NK-92 treated with Interleukin-12 subunit alpha and Interleukin-12 subunit beta, amount 100 ng/mL, for 24 hours (cell line): ENCODE data around the gene GMNN.
"Not testable (repeated sequence)": the region's sequence is repeated elsewhere in the genome, so short reads cannot be mapped to it uniquely, and the experiment has no call there.

Experiments
- DNase-seq: peaks from one replicate; lab custom pipeline; 2025; lab: John Stamatoyannopoulos, UW

GMNN gene

DNA sequence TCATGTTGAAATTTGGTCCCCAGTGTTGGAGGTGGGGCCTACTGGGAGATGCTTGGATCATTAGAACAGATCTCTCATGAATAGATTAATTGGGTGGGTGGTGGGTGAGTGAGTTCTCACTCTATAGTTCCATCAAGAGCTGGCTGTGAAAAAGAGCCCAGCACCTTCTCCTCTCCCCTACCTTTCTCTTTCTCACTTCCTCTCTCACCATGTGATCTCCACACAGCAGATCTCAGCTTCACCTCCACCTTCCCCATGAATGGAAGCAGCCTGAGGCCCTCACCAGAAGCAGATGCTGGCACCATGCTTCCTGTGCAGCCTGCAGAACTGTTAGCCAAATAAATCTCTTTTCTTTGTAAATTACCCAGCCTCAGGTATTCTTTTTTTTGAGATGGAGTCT, 12.9 kb upstream of the GMNN start:
- no peak for DNase-seq

DNA sequence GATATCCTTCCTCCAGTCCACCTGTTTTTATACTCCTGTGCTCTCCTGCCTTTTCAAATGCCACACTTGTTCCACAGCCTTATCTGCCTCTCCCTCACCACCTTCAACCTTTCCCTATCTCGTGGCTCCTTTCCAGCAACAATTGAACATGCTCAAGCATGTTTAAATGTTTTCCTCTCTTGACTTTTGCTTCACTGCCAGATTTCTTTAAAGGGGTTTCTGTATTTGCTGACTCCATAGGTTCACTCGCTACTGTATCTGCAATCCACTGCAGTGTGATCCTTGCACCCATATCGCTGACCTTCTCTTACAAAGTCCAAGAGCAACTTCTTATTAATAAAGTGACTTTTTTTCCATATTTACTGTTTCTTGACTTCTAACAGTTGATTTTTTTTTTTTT, 11.2 kb upstream of the GMNN start:
- DNase-seq = no peak

DNA sequence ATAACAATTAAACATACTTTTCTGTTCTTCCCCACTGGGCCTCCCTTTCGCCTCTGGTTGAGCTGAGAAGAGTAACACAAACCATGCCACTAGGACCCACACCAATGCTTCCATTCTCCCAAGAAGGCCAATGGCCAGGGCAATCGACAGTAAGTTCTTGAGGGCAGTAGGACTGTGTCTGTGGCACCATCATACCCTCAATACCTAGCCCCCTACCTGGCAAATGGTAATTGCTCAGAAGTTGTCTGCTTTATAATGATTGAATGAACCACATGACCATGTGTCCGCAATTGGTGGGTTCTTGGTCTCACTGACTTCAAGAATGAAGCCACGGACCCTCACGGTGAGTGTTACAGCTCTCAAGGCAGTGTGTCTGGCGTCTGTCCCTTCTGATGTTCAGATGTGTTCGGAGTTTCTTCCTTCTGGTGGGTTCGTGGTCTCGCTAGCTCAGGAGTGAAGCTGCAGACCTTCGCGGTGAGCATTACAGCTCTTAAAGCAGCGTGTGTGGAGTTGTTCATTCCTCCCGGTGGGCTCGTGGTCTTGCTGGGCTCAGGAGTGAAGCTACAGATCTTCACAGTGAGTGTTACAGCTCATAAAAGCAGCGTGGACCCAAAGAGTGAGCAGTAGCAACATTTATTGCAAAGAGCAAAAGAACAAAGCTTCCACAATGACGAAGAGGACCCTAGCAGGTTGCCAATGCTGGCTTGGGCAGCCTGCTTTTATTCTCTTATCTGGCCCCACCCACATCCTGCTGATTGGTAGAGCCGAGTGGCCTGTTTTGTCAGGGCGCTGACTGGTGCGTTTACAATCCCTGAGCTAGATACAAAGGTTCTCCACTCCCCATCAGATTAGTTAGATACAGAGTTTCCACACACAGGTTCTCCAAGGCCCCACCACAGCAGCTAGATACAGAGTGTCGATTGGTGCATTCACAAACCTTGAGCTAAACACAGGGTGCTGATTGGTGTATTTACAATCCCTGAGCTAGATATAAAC, 9.6 kb upstream of the GMNN start:
- DNase-seq = not testable (repeated sequence)

DNA sequence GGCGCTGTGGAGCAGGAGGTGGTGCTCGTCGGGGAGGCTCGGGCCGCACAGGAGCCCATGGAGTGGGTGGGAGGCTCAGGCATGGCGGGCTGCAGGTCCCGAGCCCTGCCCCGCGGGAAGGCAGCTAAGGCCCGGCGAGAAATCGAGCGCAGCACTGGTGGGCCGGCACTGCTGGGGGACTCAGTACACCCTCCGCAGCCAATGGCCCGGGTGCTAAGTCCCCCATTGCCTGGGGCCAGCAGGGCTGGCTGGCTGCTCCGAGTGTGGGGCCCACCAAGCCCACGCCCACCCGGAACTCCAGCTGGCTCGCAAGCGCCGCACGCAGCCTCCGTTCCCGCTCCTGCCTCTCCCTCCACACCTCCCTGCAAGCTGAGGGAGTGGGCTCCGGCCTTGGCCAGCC, 8.8 kb upstream of the GMNN start:
- DNase-seq = not testable (repeated sequence)

DNA sequence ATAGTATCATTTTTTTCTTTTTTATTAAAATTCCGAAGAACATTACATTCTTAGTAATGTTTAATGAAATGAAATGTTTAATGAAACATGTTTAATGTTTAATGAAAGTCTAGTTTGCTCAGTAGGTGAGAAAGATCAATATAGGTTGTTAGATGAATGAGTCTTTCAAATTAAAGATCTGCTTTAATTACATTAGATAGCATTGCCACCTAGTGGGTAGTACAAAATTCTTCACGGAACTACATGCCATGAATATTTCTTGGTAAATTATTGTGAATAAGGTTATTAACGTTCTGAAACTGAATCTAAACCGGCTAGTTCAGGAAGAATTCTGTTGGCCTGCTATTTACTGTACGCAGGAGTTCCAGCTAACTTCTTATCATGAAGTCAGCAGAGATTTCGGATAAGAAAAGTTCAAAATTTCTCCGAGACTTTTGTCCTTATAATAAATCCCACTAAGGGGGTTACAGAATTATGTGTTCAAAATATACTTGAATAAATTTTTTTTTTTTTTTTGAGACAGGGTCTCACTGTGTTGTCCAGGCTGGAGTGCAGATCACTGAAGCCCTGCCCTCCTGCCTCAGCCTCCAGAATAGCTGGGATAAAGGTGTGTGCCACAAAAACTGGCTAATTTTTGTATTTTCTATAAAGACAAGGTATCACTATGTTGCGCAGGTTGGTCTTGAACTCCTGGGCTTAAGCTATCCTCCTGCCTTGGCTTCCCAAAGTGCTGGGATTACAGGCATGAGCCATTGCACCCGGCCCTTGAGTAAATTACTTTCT, 7.9 kb upstream of the GMNN start:
- DNase-seq = no peak

DNA sequence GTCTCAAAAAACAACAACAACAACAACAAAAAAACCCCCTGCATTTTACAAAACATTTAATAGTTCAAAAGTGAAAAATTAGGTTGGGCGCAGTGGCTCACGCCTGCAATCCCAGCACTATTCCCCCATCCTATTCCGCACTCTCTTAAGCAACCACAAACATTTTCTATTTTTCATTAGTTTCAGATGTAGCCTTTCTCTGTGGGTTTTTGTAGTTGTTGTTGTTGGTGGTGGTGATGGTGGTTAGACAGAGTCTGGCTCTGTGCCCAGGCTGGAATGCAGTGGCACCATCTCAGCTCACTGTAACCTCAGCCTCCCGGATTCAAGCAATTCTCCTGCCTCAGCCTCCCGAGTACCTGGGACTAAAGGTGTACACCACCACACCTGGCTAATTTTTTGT, 6.4 kb upstream of the GMNN start:
- DNase-seq = no peak

DNA sequence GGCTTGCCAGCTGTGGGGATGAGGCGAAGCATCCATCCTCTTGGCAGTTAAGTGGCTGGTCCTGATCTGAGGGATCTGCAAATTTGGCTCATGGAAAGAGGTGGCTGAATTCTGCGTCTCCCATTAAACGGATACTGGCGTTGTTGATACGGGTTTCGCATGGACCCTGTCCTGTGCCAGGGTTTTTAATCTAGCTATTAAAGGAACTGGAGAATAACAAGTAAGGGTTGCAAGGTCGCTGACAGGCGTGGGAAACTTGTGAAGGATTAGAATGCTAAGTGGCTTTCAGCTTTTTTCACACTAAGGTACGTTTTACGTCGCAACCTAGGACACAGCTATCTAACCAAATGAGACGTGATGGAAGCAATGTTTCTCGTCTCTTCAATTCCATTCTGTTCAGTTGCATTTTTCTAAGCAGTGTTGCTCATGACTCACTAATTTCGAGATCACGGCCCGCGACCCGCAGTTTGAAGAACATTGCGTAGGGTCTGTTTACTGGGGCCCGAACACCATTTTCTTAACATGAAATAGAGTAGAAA, 852 bp downstream of the GMNN start:
- DNase-seq = no peak

DNA sequence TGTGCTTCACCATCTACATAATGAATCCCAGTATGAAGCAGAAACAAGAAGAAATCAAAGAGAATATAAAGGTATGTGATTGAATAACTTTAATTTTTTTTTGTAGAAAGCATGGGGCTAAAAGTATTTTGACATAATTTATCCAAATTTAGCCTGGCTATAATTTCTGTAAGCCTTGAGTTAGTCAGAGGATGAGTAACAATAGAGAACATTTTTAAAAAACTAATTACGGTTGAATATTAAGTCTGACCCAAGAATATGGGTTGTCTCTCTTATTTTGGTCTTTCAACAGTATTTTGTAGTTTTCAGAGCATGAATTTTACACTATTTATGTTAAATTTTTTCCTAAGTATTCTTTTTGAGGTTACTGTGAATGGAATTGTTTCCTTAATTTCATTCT, 2.5 kb downstream of the GMNN start:
- no peak for DNase-seq

DNA sequence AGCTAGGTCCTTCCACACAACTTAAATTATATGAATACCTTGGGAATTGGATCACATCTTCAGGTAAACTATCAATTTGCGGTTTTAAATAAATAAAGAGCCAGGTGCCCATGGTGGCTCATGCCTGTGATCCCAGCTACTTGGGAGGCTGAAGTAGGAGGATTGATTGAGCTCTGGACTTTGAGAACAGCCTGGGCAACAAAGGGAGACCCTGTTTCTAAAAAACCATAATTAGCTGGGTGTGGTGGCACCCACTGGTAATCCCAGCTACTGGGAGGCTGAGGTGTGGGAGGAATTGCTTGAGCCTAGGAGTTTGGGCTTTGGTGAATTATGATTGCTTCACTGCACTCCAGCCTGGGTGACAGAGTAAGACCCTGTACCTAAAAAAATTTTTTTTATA, 3.4 kb downstream of the GMNN start:
- no peak for DNase-seq

DNA sequence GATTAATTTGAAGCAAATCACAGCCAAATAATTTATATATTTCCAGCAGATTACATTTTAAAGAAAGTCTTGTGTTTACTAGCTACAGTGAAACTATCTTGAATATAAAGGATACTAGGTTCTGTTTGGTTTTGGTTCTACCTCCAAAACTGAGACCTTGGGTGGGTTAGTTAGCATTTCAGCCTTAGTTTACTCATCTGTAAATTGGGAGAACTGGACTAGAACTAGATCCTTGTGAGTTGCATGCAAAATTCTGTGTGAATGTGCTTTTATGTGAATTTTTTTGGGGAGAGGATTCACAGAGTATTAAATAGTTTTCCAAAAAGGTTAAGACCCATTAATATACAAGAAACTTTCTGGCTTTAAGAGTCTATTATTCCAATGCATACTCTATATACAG, 4.1 kb downstream of the GMNN start:
- DNase-seq = no peak

DNA sequence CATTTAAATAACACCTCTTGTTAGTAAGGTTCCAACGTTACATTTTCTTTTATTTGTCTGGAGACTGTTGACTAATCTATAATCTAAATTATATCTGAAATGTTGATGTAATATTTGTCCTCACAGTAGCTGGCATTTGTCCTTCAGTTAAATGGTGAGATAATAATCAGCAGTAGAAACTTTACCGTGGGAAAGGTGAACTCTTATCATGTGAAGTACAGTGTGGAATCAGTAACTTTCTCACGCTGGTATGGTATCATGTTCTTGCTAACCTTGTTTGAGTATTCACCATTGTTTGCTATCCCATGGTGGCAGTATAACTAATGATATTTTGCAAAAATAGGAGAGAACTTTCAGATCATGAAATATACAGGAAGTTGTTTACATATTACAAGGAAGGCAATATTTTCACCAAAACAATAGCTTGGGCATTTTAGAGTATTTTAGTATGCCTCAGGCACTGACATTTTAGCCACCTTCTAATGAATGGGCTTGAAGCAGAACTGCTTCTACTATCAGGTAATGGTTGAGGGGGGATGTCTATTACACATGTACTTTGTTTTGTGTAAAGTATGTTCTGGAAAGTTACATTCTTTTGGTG, 4.8 kb downstream of the GMNN start:
- DNase-seq = no peak

DNA sequence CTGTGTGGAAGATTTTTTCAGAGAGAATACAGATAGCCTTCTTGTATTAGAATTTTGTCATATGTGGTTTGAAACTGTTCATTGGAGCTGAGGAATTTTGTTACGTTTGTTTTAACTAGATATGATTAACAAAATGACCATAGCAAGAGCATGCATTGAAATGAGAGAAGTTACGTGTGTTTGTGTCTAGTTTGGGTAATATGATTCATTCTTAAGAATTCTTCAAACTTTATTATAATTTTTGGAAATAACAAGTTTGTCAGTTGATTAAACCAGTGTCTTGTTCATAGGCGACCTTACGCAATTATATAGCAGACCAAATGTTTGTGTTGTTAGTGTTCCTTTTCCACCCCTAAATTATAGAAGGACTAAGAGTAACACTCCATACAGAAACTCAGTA, 5.5 kb downstream of the GMNN start:
- DNase-seq = no peak

DNA sequence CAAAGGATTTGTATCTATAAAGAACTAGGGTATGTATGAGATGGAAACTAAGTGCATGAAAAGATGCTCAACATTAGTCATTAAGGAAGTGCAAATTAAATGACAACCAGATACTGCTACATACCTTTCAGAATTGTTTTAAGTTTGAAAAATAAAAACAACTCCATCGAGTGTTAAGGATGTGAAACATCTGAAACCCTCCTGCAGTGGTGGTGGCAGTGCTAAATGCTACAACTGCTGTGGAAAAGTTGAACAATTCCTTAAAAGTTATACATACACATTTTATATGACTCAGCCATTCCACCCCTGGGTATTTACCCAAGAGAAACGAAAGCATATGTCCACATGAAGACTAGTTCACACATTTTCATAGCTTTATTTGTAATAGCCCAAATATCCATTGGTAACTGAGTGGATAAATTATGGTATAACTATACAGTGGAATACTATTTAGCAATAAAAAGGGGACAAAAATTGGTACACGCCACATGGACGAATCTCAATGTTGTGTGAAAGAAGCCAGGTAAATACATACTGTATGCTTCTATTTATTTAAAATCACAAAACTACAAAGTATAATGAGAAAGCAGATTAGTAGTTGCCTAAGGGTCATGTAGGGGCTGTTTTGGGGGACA, 13.4 kb downstream of the GMNN start:
- DNase-seq = no peak

DNA sequence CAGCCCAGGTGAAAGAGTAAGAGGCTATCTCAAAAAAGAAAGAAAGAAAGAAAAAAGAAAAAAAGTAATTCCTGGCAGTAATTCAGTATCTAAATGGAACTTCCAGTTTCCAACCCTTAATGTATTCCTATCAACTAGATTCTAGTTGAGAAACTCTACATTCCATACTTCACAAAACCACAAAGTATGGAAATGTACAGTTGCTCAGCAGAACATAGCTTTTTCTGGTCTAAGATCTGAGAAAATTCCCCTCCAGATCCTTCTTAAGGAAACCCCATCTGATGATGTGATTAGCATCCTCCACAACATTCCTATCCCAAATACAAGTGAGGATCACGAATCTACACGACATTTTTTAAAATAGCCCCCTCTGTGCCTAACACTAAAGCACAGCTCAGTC, 20.4 kb downstream of the GMNN start:
- DNase-seq = no peak

DNA sequence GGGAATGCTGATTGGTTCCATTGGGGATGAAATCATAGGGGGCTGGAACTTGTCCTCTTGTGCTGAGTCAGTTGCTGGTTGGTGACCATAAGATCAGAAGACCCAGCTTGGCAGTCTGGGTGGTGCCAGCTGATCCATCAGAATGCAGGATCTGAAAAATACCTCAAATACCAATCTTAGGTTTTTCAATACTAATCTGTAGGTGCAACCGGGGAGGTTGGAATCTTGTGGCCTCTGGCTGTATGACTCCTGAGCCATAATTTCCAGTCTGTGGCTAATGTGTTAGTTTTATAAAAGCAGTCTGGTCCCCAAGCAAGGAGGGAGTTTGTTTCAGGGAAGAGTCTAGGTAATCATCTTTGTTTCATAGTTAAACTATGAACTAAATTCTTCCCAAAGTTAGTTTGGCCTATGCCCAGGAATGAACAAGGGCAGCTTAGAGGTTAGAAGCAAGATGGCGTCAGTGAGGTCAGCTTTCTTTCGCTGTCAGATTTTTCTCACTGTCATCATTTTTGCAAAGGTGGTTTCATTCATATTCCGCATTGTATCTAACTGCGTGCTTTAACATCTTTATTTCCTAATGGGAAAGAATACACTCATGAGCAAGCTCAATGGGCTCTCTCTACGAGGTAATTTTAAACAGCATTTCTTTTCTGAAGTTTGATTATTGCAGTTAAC, 22.0 kb downstream of the GMNN start:
- DNase-seq = no peak

DNA sequence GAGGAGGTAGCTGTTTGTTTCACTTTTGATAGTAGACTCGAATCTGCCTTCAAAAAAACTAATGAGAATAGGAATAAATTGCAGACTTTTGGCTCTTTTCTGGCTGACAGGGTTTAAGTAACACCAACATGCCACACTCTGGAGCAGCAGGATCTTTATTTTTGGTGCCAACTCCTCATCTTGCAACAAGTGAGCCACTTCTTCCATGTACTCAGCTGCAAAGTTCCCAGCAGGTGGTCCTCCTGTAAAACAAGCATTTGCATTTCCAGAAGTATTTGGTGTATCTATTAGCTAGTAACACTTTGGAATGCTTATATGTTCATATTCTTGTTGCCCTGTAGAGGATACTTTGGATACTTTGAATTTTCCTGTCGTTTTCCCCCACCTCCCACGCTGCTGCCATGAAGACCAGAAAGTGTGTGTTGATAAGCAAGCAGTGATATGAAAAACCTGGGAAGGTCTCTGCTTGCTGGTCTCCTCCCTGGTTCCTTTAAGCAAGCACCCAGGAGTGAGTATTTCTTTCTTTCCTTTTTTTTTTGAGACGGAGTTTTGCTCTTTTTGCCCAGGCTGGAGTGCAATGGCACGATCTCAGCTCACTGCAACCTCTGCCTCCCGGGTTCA, 23.0 kb downstream of the GMNN start:
- DNase-seq = no peak

DNA sequence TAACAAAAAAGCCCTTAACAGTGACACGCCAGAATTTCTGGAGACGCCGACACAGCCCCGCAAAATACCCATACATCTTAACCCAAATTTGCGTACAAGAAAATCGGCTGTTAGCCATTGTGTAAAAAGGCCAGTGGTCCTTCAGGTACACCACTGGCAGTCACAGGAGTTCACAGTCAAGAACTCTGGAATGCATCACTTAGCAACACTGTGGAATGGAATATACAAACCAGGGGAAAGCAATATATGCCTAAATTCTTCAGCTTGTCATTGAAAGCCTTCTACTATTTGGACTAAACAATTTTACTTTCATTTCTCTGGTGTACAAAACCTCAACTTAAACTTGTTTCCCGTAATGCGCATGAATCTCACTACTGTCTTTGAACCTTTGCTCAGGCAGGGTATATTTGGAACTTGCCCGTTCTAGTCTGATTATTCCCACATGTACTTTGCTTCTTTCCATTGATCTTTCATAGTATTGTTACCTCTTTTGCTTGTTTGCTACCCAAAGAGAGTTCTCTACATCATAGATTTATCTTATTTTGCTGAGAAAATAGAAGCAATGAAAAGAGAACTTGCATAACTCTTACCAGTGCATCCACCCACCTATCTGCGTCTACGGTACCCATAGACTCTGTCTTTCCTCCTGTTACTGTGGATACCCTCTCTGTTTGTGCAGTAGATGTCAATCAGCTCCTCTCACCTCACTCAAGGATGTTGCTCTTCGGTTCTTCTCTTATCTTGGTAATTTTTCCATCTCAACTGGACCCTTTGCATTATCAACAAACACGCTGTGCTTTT, 24.2 kb downstream of the GMNN start, which contains the start of gene ARMH2:
ARMH2 (minus strand) TSS at position 178 of the 801 bp plus-strand sequence; CDS start at position 118, 60 bp downstream.
- no peak for DNase-seq

DNA sequence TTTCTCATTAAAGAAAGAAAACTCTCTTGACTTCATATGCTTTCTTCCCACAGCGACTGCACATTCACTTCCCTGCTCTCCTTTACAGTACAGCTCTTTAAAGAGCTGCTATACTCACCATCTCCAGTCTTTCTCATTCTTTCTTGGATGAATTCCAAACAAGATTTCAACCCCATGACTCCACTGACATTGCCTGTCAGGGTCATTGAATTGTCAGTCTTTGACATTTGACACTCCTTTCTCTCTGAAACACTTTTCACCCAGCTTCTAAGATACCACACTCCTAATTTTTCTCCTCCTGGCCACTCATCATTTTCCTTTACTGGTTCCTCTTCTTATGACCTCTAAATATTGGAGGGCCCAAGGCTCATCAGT, 24.8 kb downstream of the GMNN start:
- no peak for DNase-seq

DNA sequence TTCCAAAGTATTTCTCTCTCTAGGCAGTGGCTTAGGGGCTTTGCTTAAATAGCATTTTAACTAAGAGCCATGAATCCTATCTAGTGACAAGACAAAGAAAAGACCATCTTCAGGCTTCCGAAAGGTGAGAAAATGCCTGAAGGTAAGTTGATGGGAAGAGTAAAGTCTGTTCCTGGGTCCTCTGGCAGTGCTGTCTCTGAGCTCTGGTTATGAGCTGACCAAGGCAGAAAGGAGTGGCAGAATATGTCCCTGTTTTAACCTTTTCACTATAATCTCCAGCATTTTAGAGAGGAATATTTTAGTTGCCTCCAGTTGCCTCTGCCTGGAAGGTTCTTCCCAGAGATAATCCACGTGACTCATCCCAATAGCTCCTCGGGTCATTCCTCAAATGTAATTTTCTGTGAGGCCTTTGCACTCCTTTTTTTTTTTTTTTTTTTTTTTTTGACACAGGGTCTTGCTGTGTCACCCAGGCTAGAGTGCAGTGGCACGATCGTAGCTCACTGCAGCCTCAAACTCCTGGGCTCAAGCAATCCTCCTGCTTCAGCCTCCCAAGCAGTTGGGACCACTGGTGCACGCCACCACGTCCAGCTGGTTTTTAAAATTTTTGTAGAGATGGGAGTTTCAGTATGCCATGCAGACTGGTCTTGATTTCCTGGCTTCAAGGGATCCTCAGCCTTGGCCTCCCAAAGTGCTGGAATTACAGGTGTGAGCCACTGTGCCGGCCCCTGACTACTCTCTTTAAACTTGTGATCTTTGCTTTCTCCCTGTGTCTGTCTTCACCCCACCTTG, 27.7 kb downstream of the GMNN start:
- DNase-seq = no peak
